HL-60/S4 (cell line): ENCODE results near the gene FXYD1.

Experiments
- in situ Hi-C: fragments of 300-500 bp; cut with MboI; formaldehyde crosslinking; loops from 2 replicates; pipeline ENCODE4 v1.14.3; 2022; ENCODE audit warnings: low sequenced_read_pairs

Gene FXYD1

DNA sequence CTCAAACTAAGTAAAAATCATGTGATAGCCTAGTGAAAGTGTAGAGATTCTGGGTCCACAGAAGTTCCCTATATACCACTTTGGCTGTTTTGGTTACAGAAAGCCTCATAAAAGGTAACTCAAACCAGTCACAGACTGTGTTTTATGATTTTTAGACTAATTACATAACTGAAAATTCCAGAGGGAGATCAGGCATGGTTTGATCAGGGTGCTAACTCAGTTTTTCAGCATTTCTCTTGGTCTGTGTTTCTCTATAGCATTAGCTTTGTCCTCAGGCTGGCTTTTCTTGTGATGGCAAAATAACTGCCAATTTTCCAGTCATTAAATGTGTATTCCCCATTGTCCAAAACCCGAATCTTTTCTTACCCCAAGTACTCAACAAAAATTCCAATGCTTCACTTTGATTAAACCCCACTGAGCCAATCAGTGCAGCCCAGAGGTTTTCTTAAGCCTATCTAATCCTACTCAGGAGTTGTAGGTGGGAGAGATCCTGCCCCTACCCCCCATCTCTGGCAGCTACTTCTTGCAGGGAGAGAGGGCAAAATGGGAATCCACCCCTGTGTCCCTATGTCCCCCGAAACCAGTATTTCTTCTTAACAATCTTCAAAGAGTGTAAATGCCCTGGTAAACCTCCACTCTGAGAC lies 31.6 kb upstream of the FXYD1 start:
- in situ Hi-C loops = no loop called here

DNA sequence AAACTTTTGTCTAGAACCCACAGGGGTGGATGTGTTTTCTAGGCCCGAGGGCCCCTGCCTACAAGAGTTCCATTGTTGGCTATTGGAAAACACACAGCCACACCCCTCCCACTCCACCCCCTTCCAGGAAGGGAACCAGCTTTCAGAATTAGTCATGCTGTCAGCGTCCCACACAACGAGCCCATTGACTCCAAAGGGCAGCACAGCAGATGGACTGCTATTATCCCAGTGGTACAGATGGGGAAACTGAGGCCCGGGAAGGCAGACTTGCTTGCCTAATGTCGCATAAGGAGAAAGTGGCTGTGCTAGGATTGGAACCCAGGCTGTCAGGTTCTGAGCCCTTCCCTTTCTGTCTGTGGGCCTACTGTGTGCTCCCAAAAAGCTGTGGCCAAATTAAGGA lies 31.1 kb upstream of the FXYD1 start:
- in situ Hi-C loops = no loop called here

DNA sequence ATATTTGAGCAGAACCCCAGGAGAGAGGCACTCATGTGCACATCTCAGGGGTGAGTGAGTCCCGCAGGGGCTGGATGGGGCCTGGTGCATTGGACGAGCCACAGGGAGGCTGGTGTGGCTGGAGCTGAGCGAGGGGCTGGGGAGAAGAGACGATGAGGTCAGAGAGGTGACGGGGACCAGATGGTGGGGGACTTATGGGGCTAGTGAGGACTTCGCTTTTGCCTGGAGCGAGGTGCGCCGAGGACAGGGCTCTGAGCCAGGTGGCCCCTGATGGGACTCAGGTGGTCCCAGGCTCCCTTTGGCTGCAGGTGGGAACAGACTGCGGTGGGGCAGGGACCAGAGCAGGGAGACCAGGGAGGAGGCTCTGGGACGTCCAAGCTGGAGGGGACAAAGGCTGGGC lies 29.9 kb upstream of the FXYD1 start:
- in situ Hi-C loops = no loop called here

DNA sequence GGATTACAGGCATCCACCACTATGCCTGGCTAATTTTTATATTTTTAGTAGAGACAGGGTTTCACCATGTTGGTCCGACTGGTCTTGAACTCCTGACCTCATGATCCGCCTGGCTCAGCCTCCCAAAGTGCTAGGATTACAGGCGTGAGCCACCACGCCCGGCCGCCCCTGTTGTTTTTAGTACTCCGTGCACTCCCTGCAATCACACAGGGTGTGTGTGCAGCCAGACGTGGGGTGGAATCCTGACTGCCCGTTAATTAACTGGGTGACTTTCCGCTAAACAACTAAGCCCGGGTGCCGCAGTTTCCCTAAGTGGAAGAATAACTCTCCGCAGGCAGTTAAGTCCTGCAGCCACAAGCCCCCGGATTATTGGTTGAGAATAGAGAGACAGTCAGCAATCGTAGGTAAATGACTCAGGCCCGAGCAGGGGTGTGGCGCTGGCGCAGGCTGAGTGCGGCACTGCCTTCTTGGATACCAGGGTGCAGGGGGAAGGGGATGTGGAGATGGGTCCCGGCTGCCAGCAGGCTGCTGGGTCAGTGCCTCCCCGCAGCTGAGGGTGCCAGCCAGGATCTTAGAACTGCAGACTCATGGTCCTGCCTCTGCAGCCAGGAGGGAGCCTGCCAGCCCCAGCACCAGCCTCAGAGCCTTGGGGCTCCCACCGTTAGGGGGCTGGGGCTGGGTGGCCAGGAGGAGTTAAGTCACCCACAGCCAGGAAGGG lies 29.1 kb upstream of the FXYD1 start:
- in situ Hi-C loops = no loop called here

DNA sequence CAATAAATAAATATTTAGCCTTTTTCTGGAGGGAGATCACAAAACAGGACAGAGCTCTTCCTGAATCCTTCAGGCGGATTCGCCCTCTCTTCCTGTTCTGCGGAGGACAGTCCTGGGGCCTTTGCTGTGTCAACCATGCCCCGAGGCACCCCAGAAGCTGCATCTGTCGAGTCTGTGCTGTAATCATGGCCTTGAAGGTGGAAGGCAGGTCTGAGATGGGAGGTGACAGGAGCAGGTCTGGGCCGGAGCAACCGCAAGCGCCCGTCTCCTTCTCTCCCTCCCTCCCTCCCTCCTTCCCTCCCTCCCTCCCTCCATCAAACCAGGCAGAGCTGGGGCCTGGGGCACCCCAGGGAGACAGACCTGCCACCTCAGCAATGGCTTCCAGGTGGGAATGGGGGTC lies 27.6 kb upstream of the FXYD1 start:
- in situ Hi-C loops = no loop called here

DNA sequence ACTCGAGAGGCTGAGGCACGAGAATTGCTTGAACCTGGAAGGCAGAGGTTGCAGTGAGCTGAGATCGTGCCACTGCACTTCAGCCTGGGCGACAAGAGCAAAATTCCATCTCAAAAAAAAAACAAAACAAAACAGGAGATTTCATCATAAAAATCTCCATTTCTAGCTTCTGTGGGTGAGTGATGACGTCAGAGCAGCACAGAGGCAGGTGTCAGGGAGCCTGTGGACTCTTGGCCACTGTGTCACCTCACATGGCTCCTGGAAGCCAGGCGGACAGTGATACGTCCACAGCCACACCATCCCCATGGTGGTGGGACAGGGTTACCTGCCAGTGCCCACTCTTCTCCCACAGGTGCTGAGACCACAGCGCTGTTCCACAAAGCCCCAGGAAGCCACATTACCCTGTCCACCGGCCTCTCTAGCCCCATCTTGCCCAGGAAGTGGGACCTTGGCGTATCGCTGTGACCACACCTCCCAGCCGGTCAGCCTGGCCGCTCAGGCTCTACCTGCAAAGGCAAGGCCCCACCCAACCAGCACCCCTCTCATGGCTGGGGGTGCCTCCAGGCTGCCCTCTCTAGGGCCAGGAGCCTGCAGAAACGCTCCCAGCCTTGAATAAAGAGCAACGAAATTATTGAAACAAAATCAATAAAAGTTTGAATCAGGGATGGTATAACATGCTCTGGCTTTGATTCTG lies 25.5 kb upstream of the FXYD1 start:
- in situ Hi-C loops = no loop called here

DNA sequence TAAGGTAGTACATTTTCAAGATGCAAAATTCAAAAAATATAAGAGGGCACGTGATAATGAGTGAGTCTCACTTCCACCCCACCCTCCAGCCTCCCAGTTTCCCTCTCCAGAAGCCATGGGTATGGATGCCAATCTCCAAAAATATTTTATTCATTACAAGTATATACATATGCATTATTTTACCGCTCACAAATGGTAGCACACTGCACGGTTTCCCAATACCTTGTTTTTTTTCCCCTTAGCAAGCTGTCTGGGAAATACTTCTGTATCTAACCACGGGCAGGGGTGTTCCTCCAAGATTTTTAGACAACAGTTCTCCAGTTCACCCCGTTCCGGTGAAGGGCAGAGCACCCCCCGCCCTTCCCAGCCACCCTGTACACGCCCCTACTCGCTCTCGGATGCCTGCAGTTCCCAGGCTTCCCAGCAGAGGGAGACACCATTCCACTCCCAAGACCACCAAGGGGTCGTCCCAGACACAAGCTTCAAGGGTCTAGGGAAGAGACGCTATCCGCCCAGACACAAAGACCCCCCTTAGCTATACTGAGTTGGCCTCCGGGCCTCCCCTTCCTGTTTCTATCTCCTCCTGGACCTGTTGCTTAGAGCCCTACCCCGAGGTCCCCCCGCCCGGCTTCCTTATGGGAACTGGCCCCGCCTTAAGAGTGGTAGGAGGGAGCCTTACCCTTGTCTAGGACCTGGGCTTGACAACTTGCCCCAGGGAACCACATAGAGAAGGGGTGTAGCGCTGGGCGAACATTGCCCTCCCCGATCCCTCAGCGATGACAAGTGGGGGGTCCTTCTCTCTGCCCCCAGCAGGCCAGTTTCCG lies 24.1 kb upstream of the FXYD1 start:
- in situ Hi-C loops = no loop called here

DNA sequence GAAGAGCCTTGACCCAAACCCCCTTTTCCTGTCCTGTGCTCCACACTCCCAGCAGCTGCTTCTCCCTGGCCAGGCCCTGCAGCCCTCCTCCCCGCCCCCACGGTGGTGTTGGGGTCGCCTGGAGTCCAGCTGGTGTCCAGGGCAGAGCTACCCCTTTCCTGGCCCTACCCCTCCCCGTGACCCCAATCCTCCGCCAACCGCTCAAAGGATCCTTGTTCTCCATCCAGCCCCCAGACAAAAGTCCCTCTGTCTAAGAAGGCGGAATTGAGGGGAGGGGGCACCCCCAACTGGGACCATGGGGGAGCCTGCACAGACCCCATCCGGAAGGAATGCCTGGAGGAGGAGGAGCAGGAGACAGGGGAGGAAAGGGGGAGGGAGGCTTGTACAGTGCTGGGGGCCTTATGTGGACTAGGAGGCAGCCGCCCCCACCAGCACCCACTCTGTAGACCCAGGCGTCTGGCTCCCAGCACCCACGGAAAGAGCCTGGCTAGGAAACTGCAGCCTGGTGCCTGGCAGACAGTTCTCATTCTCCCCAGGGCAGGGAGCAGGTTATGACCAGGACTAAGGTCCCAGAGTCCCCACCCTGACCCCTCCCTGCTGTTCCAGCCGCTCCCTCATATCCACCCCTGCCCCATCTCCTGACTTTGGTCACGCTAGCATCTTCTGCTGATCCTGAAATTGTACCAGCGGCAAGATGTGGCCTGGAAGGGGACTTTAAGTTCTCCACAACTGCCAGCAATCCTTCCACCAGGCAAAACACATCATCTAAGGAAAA lies 23.3 kb upstream of the FXYD1 start, which contains the start of gene FXYD3:
TSS of gene FXYD3 (plus strand) at position 647 of the 775 bp plus-strand sequence. CDS start 3,554 bp downstream, outside the sequence.
- in situ Hi-C loops = no loop called here

DNA sequence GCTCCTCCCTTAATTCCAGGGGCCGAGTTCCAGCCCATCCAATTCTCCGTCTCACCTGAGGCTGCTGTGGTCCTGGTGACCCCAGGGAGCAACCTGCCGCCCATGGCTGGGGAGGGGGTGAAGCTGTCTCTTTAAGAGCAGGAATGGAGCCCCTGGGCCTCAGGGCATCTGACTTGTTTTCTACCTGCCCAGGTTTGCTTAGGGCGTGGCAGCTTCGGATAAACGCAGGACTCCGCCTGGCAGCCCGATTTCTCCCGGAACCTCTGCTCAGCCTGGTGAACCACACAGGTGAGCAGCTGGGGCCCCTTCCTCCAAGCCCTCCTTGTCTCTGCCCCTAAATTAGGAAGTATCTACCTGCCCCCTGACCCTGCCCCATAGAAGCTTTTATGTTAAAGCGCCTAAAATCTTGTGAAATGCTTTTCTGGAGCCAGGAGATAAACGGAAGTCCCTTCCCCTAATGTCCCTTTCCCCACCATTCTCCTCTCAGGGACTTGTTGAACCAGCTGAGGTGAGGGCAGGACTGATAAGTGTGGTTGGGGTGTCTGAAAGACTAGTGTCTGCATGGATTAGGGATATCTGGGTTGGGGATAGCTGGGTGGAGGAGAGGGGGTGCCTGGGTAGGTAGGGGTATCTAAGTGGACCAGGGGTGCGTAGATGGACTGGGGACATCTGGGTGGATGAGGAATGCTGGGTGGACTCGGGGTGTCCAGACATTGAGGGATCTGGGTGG lies 22.4 kb upstream of the FXYD1 start:
- in situ Hi-C loops = no loop called here

DNA sequence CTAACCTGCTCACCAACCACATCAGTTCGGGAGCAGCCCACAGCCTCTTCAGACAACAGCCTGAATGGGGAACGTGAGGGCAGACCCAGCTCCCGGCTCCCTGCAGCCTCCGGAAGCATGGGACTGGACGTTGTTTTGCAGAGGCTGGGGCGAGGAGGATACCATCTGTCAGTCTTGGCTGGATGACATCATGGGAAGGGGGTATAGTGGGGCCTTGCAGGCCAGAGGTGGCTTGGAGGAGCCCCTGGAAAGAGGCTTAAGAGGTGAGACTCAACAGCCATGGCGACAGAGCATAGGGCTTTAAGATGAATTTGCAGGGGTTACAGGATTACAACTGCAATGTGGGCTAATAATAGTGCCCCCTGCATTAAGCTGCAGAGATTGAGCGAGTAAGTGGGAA lies 21.5 kb upstream of the FXYD1 start:
- in situ Hi-C loops = no loop called here

DNA sequence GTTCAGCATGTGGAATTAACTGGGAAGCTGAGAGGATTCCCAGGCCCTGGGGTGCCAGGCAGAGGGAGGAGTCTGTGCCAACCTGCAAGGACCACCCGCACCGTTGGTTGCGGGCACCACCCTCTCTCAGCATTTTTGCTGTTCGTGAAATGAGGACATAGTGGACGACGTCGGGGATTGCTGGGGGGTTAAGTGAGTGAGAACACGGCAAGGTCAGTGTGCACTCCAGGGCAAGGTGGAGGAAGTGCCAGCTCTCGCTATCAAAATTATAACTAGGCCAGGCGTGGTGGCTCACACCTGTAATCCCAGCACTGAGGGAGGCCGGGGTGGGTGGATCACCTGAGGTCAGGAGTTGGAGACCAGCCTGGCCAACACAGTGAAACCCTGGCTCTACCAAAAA lies 20.8 kb upstream of the FXYD1 start:
- in situ Hi-C loops = no loop called here

DNA sequence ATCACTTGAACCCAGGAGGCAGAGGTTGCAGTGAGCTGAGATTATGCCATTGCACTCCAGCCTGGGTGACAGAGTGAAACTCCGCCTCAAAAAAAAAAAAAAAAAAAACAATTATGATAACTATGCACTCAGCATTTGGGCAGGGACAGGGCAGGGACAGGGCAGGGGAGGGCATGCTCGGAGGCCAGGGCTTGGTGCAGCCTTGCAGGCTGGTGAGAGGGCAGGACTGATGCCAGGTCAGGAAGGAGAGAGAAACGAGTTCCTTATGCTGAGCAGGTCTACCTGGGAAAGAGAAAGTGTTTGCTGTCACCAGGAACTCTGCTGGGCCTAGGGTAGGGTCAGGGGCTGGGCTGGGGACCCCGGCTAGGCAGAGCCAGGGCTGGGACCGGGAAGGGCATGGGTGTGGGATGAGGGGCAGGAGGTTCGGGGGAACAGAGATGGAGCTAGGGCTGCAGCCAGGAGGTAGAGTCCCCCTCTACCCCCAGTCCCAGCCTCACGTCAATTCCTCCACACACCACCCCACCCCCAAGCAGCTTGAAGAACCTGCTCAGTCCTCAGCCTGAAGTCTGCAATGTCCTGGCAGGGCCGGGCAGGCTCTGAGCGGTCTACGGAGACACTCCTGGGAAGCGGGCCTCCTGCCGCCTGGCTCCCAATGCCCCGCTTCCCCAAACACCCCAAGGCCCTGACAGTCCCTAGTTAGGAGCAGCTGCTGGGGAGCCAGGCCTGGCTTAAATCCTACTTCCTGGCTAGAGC lies 20.2 kb upstream of the FXYD1 start:
- in situ Hi-C loops = no loop called here

DNA sequence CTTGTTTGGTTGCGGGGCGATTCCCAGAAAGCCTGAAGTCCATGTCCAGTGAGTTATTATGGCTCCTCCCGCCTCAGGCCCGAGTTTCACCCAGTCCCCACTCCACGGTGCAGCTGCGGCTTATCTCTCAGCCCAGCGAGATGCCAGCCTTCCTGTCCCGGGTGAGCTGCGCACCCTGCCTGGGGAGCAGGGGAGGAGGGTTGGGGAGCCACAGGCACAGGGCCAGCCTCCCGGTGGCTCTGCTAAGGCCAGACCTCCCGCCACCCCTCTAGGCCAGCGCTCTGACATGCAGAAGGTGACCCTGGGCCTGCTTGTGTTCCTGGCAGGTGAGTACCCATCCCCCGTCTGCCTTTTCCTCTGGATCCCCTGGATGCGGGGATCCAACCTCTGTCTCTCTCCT lies 19.5 kb upstream of the FXYD1 start:
- in situ Hi-C loops = no loop called here

DNA sequence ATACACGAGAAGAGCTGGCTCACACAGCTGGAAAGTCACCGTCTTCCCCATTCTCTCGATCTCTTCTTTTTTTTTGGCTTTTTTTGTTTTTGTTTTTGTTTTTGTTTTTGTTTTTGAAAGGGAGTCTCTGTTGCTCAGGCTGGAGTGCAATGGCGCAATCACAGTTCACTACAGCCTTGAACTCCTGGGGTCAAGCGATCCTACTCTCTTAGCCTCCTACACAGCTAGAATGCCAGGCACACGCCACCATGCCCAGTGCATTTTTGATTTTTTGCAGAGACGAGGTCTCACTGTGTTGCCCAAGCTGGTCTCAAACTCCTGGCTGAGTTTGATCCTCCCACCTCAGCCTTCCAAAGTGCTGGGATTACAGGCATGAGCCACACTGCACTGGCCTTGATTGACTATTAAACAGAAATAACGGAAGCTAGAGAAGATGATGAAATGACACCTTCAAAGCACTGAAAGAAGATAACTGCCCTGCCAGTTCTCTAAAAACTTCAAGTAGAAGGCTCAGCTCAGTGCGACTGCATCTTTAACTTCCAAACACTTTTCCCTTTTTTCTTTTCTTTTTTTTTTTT lies 19.0 kb upstream of the FXYD1 start:
- in situ Hi-C loops = no loop called here

DNA sequence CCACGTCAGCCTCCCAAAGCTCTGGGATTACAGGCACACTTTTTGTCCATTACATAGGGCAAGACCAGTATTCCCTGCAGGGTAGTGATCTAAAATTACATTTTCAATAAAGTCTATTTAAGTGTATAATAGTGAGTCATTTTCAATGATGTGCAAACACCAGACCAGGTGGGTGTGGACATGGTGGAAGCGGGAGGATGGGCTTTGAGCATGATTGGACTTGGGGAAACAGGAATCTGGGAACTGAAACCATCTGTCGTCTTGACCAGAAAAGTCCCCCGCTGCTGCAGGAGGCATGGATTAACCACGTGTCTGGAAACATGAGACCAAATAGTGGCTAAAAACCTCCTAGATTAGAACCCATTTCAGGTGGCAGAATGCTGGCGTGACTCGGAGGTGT lies 18.1 kb upstream of the FXYD1 start:
- in situ Hi-C loops = no loop called here

DNA sequence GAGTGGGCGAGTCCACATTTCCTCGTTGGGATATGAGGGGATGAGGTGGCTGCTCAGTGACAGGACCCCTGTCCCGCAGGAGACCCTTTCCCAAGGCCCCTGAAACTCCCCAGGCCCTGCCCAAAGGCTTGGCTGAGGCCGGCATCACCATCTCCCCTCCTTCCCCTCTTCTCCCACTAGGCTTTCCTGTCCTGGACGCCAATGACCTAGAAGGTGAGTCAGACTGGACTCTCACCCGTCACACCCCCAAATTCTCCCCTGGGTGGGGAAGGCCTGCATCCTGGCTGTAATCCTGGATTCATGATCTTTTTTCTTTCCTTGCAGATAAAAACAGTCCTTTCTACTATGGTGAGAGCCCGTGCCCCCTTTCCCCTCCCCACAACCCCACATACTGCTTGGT lies 17.7 kb upstream of the FXYD1 start:
- in situ Hi-C loops = no loop called here

DNA sequence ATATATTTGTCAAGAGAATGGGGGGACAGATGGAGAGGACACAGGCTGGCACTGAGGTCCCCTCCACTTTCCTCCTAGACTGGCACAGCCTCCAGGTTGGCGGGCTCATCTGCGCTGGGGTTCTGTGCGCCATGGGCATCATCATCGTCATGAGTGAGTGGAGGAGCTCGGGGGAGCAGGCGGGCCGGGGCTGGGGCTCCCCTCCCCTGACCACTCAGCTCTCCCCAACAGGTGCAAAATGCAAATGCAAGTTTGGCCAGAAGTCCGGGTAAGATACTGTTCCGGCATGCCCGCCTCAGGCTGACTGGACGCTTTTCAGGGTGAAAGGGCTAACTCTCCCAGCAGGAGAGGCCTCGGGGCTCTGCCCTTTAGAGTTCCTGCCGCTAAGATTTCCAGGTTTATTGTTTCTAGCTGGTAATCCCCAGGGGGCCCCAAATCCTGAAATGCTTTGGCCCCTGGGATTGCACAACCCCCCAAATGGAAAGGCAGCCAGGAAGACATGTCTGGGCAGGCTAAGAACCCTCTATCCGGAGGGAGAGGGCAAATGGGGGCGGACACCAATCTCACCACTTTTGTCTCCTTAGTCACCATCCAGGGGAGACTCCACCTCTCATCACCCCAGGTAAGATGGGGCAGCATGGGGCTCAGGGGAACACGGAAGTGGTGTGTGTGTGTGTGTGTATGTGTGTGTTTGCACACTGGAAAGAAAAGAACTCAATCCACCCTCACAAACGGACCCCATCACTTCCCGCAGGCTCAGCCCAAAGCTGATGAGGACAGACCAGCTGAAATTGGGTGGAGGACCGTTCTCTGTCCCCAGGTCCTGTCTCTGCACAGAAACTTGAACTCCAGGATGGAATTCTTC lies 15.7 kb upstream of the FXYD1 start:
- in situ Hi-C loops = no loop called here

DNA sequence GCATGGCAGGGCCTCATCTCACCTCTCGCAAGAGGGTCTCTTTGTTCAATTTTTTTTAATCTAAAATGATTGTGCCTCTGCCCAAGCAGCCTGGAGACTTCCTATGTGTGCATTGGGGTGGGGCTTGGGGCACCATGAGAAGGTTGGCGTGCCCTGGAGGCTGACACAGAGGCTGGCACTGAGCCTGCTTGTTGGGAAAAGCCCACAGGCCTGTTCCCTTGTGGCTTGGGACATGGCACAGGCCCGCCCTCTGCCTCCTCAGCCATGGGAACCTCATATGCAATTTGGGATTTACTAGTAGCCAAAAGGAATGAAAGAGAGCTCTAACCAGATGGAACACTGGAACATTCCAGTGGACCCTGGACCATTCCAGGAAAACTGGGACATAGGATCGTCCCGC lies 15.1 kb upstream of the FXYD1 start:
- in situ Hi-C loops = no loop called here
